ENCODE measurements around the gene SRCIN1. TPM values are rescaled to one million over a fixed set of nuclear protein-coding genes. Genes with fewer than 3 reads are reported as not detected.

Gene SRCIN1
- total RNA-seq, 1 experiment from 2014 or later = 6.9 TPM

GRCh38 chr17:38595892-38596291, 9.9 kb downstream of the SRCIN1 start:
- no peaks in the 10 kb centered on the region for H3K27me3 ChIP-seq (ENCODE audit: insufficient read depth, low read length)
- peaks cover 73 to 88% of the 10 kb centered on the region in 2 experiments for H3K4me1 Mint-ChIP-seq
- no peak overlapping the region for H2BK5ac ChIP-seq (ENCODE audit: insufficient read length, low read length)
- H3K79me2 ChIP-seq (ENCODE audit: insufficient read depth, low read length) = no peaks in the 10 kb centered on the region
- H2AFZ ChIP-seq (ENCODE audit: low read length) = no peak overlapping the region
- H3T11ph ChIP-seq (ENCODE audit: low read length) = no peak overlapping the region
- H2BK20ac ChIP-seq (ENCODE audit: low read depth, low read length, poor library complexity, severe bottlenecking) = no peak overlapping the region
- H3K79me1 ChIP-seq (ENCODE audit: insufficient read depth, low read depth, low read length, poor library complexity, severe bottlenecking) = no peaks in the 10 kb centered on the region
- no peak overlapping the region for H2BK15ac ChIP-seq (ENCODE audit: low read depth, low read length)
- no peak overlapping the region for H4K5ac ChIP-seq (ENCODE audit: insufficient read length, low read depth, low read length)
- H2AK5ac ChIP-seq (ENCODE audit: insufficient read length, low read length) = no peak overlapping the region
- H3K36me3 Mint-ChIP-seq (ENCODE audit: insufficient read depth in 1 of 3, low read depth in 3 of 3) = no peaks in the 10 kb centered on the region; a peak in 1 of 7 replicates
- DNase-seq = no peak
- no CpG with 5 or more reads among the region's 9 CpGs for WGBS (ENCODE audit: extremely low coverage, insufficient read length, low lambda C conversion rate)
- H3K4me1 ChIP-seq (ENCODE audit: insufficient read depth, low read length) = peaks cover 16% of the 10 kb centered on the region; the same call in 1 of the 2 replicates
- no peak overlapping the region for H3K27ac ChIP-seq (ENCODE audit: insufficient read length, low read depth, low read length)
- H4K20me1 ChIP-seq (ENCODE audit: control insufficient read depth, insufficient read depth, insufficient read length) = peaks cover 2% of the 10 kb centered on the region
- no peak overlapping the region for H2BK120ac ChIP-seq (ENCODE audit: low read depth, low read length, poor library complexity, severe bottlenecking)
- H3K27me3 Mint-ChIP-seq (ENCODE audit: low read depth) = peaks cover 30% of the 10 kb centered on the region
- no peaks in the 10 kb centered on the region for H3K23me2 ChIP-seq (ENCODE audit: insufficient read length, low read depth, low read length, poor library complexity, severe bottlenecking)
- no peak overlapping the region; a peak in 1 of 5 replicates for H3K4me3 Mint-ChIP-seq
- H3K56ac ChIP-seq (ENCODE audit: insufficient read length, low read depth, low read length) = no peak overlapping the region
- H3K9ac ChIP-seq (ENCODE audit: extremely low read depth, insufficient read length, low read length) = no peak overlapping the region
- H3K14ac ChIP-seq (ENCODE audit: insufficient read depth, low read length) = no peak overlapping the region; the same call in 1 of the 2 replicates
- no peaks in the 10 kb centered on the region for H3K9me3 Mint-ChIP-seq
- H4K8ac ChIP-seq (replicated peaks; ENCODE audit: insufficient read length, low read depth, low read length) = no peak overlapping the region
- no peak overlapping the region; a peak in 1 of 7 replicates for H3K27ac Mint-ChIP-seq
- TF ChIP-seq CTCF (conservative IDR thresholded peaks at IDR 0.05) = no peak
- no peak overlapping the region for H3K23ac ChIP-seq (ENCODE audit: insufficient read length, low read depth, low read length)
- no peak overlapping the region for H3K18ac ChIP-seq (ENCODE audit: insufficient read length, low read depth, low read length)
- no peak overlapping the region for H3K4ac ChIP-seq (ENCODE audit: low read depth, low read length)
- H4K91ac ChIP-seq (ENCODE audit: insufficient read length, low read depth, low read length) = no peak overlapping the region
- no peak overlapping the region for H2BK12ac ChIP-seq (ENCODE audit: insufficient read length, low read depth, low read length)
- H3K4me2 ChIP-seq (ENCODE audit: insufficient read depth, insufficient read length, low read length) = no peak overlapping the region
- H3K9me3 ChIP-seq (ENCODE audit: control insufficient read depth, low read depth, low read length) = no peaks in the 10 kb centered on the region

All from H9 (cell line).